ENCODE results near the gene USP12.
"Not testable (repeated sequence)": the region's sequence is repeated elsewhere in the genome, so short reads cannot be mapped to it uniquely, and the experiment has no call there.

The USP12 gene

GRCh38 chr13:27161980-27162379, 9.6 kb downstream of the USP12 start:
- no peak for DNase-seq (ENCODE audit: insufficient read length)
- no peak for FAIRE-seq
- TF ChIP-seq TAF1 (IDR thresholded peaks at IDR 0.05; ENCODE audit: borderline replicate concordance, low read depth, low read length) = no peak
- TF ChIP-seq POLR2A (IDR thresholded peaks at IDR 0.05; ENCODE audit: low read depth, low read length) = no peak
- no peak for TF ChIP-seq POLR2AphosphoS5 (IDR thresholded peaks at IDR 0.05; ENCODE audit: low read depth, low read length)

- no peak for FAIRE-seq
- no peak for DNase-seq (ENCODE audit: insufficient read length)
- TF ChIP-seq POLR2A (IDR thresholded peaks at IDR 0.05; ENCODE audit: low read depth, low read length) (no peak), POLR2AphosphoS5 (IDR thresholded peaks at IDR 0.05; ENCODE audit: low read depth, low read length) (no peak), TAF1 (IDR thresholded peaks at IDR 0.05; ENCODE audit: borderline replicate concordance, low read depth, low read length) (no peak)
These were observed 10.2 kb downstream of the USP12 start for GRCh38 chr13:27161423-27161822.

GRCh38 chr13:27160657-27161295, 10.8 kb downstream of the USP12 start:
- no peak for TF ChIP-seq TAF1 (IDR thresholded peaks at IDR 0.05; ENCODE audit: borderline replicate concordance, low read depth, low read length)
- TF ChIP-seq POLR2AphosphoS5 (IDR thresholded peaks at IDR 0.05; ENCODE audit: low read depth, low read length) = no peak
- no peak for TF ChIP-seq POLR2A (IDR thresholded peaks at IDR 0.05; ENCODE audit: low read depth, low read length)
- no peak for FAIRE-seq
- no peak for DNase-seq (ENCODE audit: insufficient read length)

- TF ChIP-seq POLR2A (IDR thresholded peaks at IDR 0.05; ENCODE audit: low read depth, low read length) = no peak
- TF ChIP-seq TAF1 (IDR thresholded peaks at IDR 0.05; ENCODE audit: borderline replicate concordance, low read depth, low read length) = no peak
- TF ChIP-seq POLR2AphosphoS5 (IDR thresholded peaks at IDR 0.05; ENCODE audit: low read depth, low read length) = no peak
- FAIRE-seq (peak; percentile 33), DNase-seq (ENCODE audit: insufficient read length) (no peak)
These were observed 11.6 kb downstream of the USP12 start for GRCh38 chr13:27159806-27160563.

- DNase-seq (ENCODE audit: insufficient read length) (no peak), FAIRE-seq (peak; percentile 74)
- TF ChIP-seq TAF1 (IDR thresholded peaks at IDR 0.05; ENCODE audit: borderline replicate concordance, low read depth, low read length) = no peak
- no peak for TF ChIP-seq POLR2AphosphoS5 (IDR thresholded peaks at IDR 0.05; ENCODE audit: low read depth, low read length)
- no peak for TF ChIP-seq POLR2A (IDR thresholded peaks at IDR 0.05; ENCODE audit: low read depth, low read length)
These were observed 13.3 kb downstream of the USP12 start for GRCh38 chr13:27158335-27158734.

GRCh38 chr13:27151798-27152599, 19.6 kb downstream of the USP12 start:
- no peak for DNase-seq (ENCODE audit: insufficient read length)
- TF ChIP-seq POLR2A (IDR thresholded peaks at IDR 0.05; ENCODE audit: low read depth, low read length) (no peak), TAF1 (IDR thresholded peaks at IDR 0.05; ENCODE audit: borderline replicate concordance, low read depth, low read length) (no peak), POLR2AphosphoS5 (IDR thresholded peaks at IDR 0.05; ENCODE audit: low read depth, low read length) (no peak)
- peak; percentile 96 for FAIRE-seq

- DNase-seq (ENCODE audit: insufficient read length) = no peak
- TF ChIP-seq POLR2AphosphoS5 (IDR thresholded peaks at IDR 0.05; ENCODE audit: low read depth, low read length) (no peak), TAF1 (IDR thresholded peaks at IDR 0.05; ENCODE audit: borderline replicate concordance, low read depth, low read length) (no peak), POLR2A (IDR thresholded peaks at IDR 0.05; ENCODE audit: low read depth, low read length) (no peak)
- FAIRE-seq = peak; percentile 80
These were observed 21.9 kb downstream of the USP12 start for GRCh38 chr13:27149702-27150101.

- DNase-seq (ENCODE audit: insufficient read length) (no peak), FAIRE-seq (peak; percentile 46)
- no peak for TF ChIP-seq TAF1 (IDR thresholded peaks at IDR 0.05; ENCODE audit: borderline replicate concordance, low read depth, low read length)
- no peak for TF ChIP-seq POLR2A (IDR thresholded peaks at IDR 0.05; ENCODE audit: low read depth, low read length)
- no peak for TF ChIP-seq POLR2AphosphoS5 (IDR thresholded peaks at IDR 0.05; ENCODE audit: low read depth, low read length)
These were observed 22.7 kb downstream of the USP12 start for GRCh38 chr13:27148900-27149299.

- TF ChIP-seq TAF1 (IDR thresholded peaks at IDR 0.05; ENCODE audit: borderline replicate concordance, low read depth, low read length) = no peak
- no peak for TF ChIP-seq POLR2A (IDR thresholded peaks at IDR 0.05; ENCODE audit: low read depth, low read length)
- FAIRE-seq (no peak), DNase-seq (ENCODE audit: insufficient read length) (peak; percentile 19)
These were observed 24.0 kb downstream of the USP12 start for GRCh38 chr13:27147530-27148170.

GRCh38 chr13:27141746-27142145, 29.9 kb downstream of the USP12 start:
- no peak for TF ChIP-seq TAF1 (IDR thresholded peaks at IDR 0.05; ENCODE audit: borderline replicate concordance, low read depth, low read length)
- TF ChIP-seq POLR2AphosphoS5 (IDR thresholded peaks at IDR 0.05; ENCODE audit: low read depth, low read length) = no peak
- no peak for TF ChIP-seq POLR2A (IDR thresholded peaks at IDR 0.05; ENCODE audit: low read depth, low read length)
- no peak for FAIRE-seq

GRCh38 chr13:27141159-27141558, 30.5 kb downstream of the USP12 start:
- not testable (repeated sequence) for FAIRE-seq; DNase-seq (ENCODE audit: insufficient read length)

More at GRCh38 chr13:27141746-27142145, 29.9 kb downstream of the USP12 start:
- DNase-seq (ENCODE audit: insufficient read length) = no peak
